AG04449 (cell line): Measurements from ENCODE around the gene COA8.

Source experiments
- CTCF ChIA-PET: fragments of 350-600 bp; formaldehyde crosslinking; extraction: SDS; loops from one replicate; lab custom pipeline; 2021; ENCODE audit warnings: antibody characterized with exemption; lab: Yijun Ruan, JAX
- POLR2A ChIA-PET: fragments of 400-600, 350-600 bp; formaldehyde crosslinking; extraction: SDS; loops from one replicate; lab custom pipeline; 2020; ENCODE audit warnings: antibody characterized with exemption, inconsistent platforms; lab: Yijun Ruan, JAX
- DNase-seq: peaks from one replicate; pipeline ENCODE4 v3.0.0-alpha.2; 2010; ENCODE audit warnings: low read depth, low spot score
- H3K4me3 ChIP-seq: 2 replicates; pipeline ENCODE4 v1.5.1; 2011; ENCODE audit warnings: low read depth, mild to moderate bottlenecking, control low read depth, low read length
- CTCF ChIP-seq: IDR thresholded peaks from one replicate; pipeline ENCODE4 v1.5.1; 2011; ENCODE audit warnings: mild to moderate bottlenecking, moderate library complexity, low read length, control low read depth, inconsistent platforms; ENCODE audit not compliant: insufficient read depth; ENCODE audit errors: missing control alignments

Gene COA8

GRCh38 chr14:103543140-103543539, 19.6 kb upstream of the COA8 start:
- no peak for TF ChIP-seq CTCF
- H3K4me3 ChIP-seq, result no peak overlapping the region
- CTCF ChIA-PET, result interaction anchor here (2.0 to 20.9 kb wide), 5 partner anchors 9 to 39 kb away, joined by 9 to 368 read pairs (median 89); partner anchors contain the start of genes CKB and TRMT61A
- DNase-seq, result no peak
- POLR2A ChIA-PET, result no interaction called here

GRCh38 chr14:103543721-103544387, 18.9 kb upstream of the COA8 start:
- no peak overlapping the region for H3K4me3 ChIP-seq
- TF ChIP-seq CTCF, result no peak
- ChIA-PET POLR2A (no interaction called here), CTCF (interaction anchor here (2.0 to 20.9 kb wide), 5 partner anchors 8 to 40 kb away, joined by 9 to 368 read pairs (median 89); partner anchors contain the start of genes CKB and TRMT61A)
- no peak for DNase-seq

GRCh38 chr14:103544388-103545218, 18.2 kb upstream of the COA8 start:
- no peak for TF ChIP-seq CTCF
- H3K4me3 ChIP-seq, result no peak overlapping the region
- no peak for DNase-seq
- ChIA-PET POLR2A (no interaction called here), CTCF (interaction anchor here (5.6 to 20.9 kb wide), 5 partner anchors 7 to 41 kb away, joined by 39 to 368 read pairs (median 89); partner anchors contain the start of genes BAG5, CKB, COA8 and TRMT61A)

- CTCF ChIA-PET, result interaction anchor here (5.6 to 20.9 kb wide), 5 partner anchors 6 to 42 kb away, joined by 39 to 368 read pairs (median 89); partner anchors contain the start of genes BAG5, CKB, COA8 and TRMT61A
- DNase-seq, result no peak
- POLR2A ChIA-PET, result no interaction called here
- no peak for TF ChIP-seq CTCF
- no peak overlapping the region for H3K4me3 ChIP-seq
Measured at GRCh38 chr14:103545219-103545914, 17.4 kb upstream of the COA8 start.

- no peak for TF ChIP-seq CTCF
- POLR2A ChIA-PET, result no interaction called here
- DNase-seq, result no peak
- CTCF ChIA-PET, result interaction anchor here (0.9 to 20.9 kb wide), 6 partner anchors 10 to 50 kb away, joined by 5 to 368 read pairs (median 84); partner anchors contain the start of genes BAG5, CKB, COA8 and TRMT61A
- no peak overlapping the region for H3K4me3 ChIP-seq
Measured at GRCh38 chr14:103545915-103546651, 16.7 kb upstream of the COA8 start.
